HG02798 (cell line): Measurements from ENCODE around the gene CDKN1C.
A peak's percentile ranks its signal among the peaks of the same experiment; 100 is the strongest.

Source experiments
- ATAC-seq: cut with Tn5 transposase; IDR thresholded peaks from one replicate; pipeline ENCODE4 v1.9.1; 2021; ENCODE audit warnings: mild to moderate bottlenecking; ENCODE audit not compliant: unreplicated experiment, poor library complexity

The CDKN1C gene

GRCh38 chr11:2885678-2886081 lies at the start of gene CDKN1C:
Gene CDKN1C (minus strand): TSS chr11:2885775. CDS start chr11:2885456, 319 bp downstream.
- peak; percentile 81 for ATAC-seq

GRCh38 chr11:2934611-2935239 lies 49.1 kb upstream of the CDKN1C start:
- no peak for ATAC-seq

- no peak for ATAC-seq
These were observed 48.5 kb upstream of the CDKN1C start for GRCh38 chr11:2934021-2934550.

- ATAC-seq = no peak
These were observed 47.9 kb upstream of the CDKN1C start for GRCh38 chr11:2933375-2934020.

- ATAC-seq = no peak
These were observed 47.3 kb upstream of the CDKN1C start for GRCh38 chr11:2932850-2933251.

- ATAC-seq = no peak
These were observed 46.5 kb upstream of the CDKN1C start for GRCh38 chr11:2931771-2932738.

GRCh38 chr11:2931420-2931746 lies 45.8 kb upstream of the CDKN1C start:
- ATAC-seq = no peak

- ATAC-seq = peak; percentile 43
These were observed 45.3 kb upstream of the CDKN1C start for GRCh38 chr11:2930704-2931419.

GRCh38 chr11:2929950-2930703 lies 44.6 kb upstream of the CDKN1C start:
- ATAC-seq = peak; percentile 30

GRCh38 chr11:2929531-2929949 lies 44.0 kb upstream of the CDKN1C start:
- no peak for ATAC-seq

- no peak for ATAC-seq
These were observed 43.3 kb upstream of the CDKN1C start, which contains the start of gene PHLDA2 for GRCh38 chr11:2928605-2929530. Gene PHLDA2 (minus strand): TSS chr11:2929420. CDS start chr11:2929364, 56 bp downstream.

GRCh38 chr11:2927851-2928604 lies 42.5 kb upstream of the CDKN1C start:
- ATAC-seq = no peak

- ATAC-seq = no peak
These were observed 41.7 kb upstream of the CDKN1C start for GRCh38 chr11:2927121-2927800.

GRCh38 chr11:2926611-2927051 lies 41.1 kb upstream of the CDKN1C start:
- ATAC-seq = no peak

- no peak for ATAC-seq
These were observed 39.5 kb upstream of the CDKN1C start for GRCh38 chr11:2924821-2925675.

- no peak for ATAC-seq
These were observed 38.8 kb upstream of the CDKN1C start for GRCh38 chr11:2924381-2924780.
